Right renal pelvis (tissue), 4 donors: ENCODE data around the gene ALAD. TPM values are rescaled to one million over a fixed set of nuclear protein-coding genes. Genes with fewer than 3 reads are reported as not detected.
"Not testable (repeated sequence)": the region's sequence is repeated elsewhere in the genome, so short reads cannot be mapped to it uniquely, and the experiment has no call there.

ENCODE experiments used
- DNase-seq, 4 donors: peaks; one replicate each; pipeline ENCODE4 v3.0.0-alpha.2; 2013; ENCODE audit warnings: low read depth in 4 of 4, low spot score in 3 of 4, missing footprints in 1 of 4
- polyA plus RNA-seq, 4 donors: library from polyadenylated mRNA; unstranded; fragments of 120-200 nt; gene quantifications; one replicate each; pipeline ENCODE4 v1.2.1, GENCODE V29; 2013; ENCODE audit not compliant: insufficient read length in 4 of 4

The ALAD gene
- polyA plus RNA-seq, 4 donors: 41.6 to 46.7 (median 43.5) TPM

DNA sequence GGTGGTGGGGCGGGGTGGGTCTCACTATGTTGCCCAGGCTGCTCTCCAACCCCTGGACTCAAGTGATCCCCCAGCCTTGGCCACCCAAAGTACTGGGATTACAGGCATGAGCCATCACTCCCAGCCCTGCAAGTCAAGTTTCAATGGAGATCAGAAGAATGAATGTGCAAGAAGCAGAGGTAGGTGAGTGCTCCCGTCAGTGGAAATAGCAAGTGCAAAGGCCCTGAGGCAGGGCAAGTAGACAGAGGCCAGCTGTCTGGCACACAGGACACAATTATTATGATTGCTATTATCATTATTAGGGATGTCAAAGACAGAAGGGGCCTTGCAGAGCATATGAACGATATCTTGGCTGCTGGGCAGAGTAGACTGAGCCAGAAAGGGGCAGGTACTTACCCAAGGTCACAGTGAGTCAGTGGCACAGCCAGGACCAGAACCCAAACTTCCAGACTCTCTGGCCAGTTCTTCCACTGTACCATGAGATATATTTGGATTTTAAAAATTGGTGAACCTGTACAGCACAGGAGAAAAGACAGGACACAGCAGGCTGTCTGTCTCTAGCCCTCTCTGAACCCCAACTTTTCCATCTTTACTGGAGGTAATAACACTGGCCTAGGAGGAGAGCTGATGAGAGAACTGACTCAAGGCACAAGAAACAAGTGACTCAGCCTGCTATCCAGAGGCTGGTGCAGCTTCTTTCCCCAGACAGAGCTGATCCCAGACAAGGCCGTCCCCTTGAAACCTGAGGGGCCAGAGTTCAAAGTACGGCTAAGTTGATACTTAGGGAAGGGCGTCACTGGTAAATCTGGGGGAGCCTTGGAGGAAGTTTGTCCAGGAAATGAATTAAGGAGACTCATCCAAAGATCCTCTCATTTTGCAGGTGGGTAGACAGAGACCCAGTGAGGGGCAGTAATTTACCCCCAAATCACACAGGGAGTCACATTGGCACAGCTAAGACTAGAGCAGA lies 25.7 kb downstream of the ALAD start:
- no peak for DNase-seq

- no peak for DNase-seq
Observed at GRCh38 chr9:113373676-113374392, 27.2 kb downstream of the ALAD start.

- DNase-seq: no peak
Observed at GRCh38 chr9:113373256-113373655, 27.8 kb downstream of the ALAD start.

- DNase-seq: no peak
Observed at GRCh38 chr9:113372059-113372458, 29.0 kb downstream of the ALAD start.

- DNase-seq: no peak
Observed at GRCh38 chr9:113370806-113371325, 30.2 kb downstream of the ALAD start.

GRCh38 chr9:113369855-113370140 lies 31.3 kb downstream of the ALAD start:
- no peak for DNase-seq

- DNase-seq: no peak
Observed at GRCh38 chr9:113368982-113369854, 31.9 kb downstream of the ALAD start.

GRCh38 chr9:113368348-113368981 lies 32.6 kb downstream of the ALAD start:
- DNase-seq: no peak

- not testable (repeated sequence) for DNase-seq
Observed at GRCh38 chr9:113365652-113366051, 35.4 kb downstream of the ALAD start.

GRCh38 chr9:113364951-113365350 lies 36.1 kb downstream of the ALAD start:
- DNase-seq: no peak

- no peak for DNase-seq
Observed at GRCh38 chr9:113363336-113363735, 37.7 kb downstream of the ALAD start.

DNA sequence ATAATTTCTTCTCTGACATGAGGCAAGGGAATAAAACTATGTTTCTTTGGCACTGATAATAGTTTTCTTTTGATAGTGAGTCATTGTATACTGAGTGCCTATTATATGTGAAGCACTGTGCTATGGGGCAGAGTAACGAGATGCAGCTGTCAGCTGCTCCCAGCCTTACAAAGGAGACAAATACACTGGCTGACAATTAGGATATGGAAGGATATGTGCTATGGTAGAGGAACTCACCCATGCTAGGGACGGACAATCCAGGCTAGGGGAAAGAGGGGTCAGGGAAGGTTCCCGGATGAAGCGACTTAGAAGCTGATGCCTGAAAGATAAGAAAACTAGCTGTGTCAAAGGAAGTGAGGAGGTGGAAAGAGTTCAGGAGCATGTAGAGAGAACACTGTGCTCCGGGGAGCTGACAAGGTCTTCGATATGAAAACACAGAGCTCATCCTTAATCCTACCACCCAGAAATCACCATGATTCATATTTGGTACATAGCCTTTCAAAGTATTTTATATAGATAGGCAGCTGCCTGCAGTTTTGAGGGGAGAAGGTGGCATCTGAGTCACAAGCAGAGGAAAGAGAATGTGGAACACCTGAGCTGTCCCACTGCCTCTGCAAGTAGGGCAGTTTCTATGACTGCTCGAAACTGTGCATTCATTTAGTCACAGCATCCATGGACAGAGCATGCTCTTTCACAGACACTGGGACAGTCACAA lies 39.6 kb downstream of the ALAD start:
- DNase-seq: no peak

DNA sequence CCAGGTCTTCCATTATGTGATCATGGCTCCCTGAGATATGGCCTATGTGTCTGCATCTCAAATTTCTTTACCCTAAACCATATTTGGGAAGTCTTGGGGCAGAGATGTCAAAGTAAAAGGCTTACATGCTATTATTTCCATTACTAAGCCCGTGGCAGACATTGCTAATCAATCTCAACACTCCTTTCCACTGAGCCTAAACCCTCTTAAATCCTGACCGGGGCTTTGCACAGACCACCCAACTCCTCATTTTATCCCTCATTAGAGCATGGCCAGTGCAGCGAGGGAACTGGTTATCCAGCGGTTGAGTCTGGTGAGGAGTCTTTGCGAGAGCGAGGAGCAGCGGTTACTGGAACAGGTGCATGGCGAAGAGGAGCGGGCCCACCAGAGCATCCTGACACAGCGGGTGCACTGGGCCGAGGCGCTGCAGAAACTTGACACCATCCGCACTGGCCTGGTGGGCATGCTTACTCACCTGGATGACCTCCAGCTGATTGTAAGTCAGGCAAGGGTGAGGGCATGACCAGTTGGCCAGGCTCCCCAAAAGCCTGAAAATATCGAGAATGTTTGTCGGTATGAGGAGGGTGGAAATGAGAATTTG lies 40.7 kb downstream of the ALAD start:
- DNase-seq: no peak

DNA sequence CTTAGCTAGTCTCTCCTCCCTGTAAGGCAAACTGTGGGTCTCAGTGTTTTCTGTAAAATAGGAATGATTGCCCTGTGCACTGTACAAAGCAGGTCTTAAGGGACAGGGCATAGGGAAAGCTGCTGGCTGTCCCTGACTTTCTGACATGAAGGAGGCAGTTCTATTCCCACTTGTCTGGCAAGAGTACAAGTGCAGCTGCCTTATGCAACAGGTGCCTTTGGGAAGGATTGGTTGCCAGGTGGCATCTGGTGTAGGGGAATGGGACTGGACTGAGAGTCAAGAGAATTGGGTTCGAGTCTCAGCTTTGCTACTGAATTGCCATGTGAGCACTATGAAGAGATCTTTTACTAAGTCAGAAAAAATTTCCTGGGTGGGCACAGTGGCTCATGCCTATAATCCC lies 41.7 kb downstream of the ALAD start:
- DNase-seq: no peak

DNA sequence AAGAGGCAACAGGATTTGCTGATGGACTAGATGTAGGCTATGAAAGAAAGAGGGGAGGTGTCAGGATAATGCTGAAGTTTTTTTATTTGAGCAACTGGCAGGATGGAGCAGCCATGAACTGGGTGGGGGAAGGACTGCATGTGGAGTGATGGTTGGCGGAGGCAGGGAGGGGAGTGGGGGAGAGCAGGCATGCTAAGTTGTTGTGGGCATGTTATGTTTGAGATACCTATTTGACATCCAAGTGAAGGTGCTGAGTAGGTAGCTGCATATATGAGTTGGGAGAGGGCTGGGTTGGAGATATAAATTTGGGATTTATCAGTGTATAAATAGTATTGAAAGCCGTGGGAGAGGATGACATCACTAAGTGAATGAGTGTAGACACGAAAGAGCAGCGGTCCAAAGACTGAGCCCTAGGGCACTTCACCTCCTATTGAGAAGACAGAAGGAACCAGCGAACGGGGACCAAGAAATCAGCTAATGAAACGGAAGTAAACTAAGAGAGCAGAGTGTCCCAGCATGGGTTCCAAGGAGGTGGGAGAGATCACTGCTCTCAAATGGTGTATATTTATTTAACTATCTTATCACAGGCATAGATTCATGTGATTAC lies 44.3 kb downstream of the ALAD start:
- DNase-seq: no peak

- no peak for DNase-seq
Observed at GRCh38 chr9:113355040-113355596, 46.0 kb downstream of the ALAD start.

DNA sequence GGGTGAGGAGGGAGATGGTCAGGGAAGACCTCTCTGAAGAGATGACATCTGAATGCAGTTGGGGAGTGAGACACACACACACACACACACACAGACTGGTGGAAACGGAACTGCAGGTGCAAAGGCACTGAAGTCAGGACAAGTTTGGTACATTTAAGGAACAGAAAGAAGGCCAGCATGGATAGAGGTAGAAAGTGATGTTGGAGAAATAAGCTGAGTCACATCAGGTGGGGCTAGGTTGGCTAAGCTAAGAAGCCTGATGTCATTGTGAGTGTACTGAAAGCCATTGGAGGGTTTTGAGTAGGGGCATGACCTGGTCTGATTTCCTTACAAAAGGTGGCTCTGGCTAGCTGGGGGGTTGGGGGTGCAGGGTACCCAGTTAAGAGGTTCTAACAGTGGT lies 48.7 kb downstream of the ALAD start:
- DNase-seq: no peak

DNA sequence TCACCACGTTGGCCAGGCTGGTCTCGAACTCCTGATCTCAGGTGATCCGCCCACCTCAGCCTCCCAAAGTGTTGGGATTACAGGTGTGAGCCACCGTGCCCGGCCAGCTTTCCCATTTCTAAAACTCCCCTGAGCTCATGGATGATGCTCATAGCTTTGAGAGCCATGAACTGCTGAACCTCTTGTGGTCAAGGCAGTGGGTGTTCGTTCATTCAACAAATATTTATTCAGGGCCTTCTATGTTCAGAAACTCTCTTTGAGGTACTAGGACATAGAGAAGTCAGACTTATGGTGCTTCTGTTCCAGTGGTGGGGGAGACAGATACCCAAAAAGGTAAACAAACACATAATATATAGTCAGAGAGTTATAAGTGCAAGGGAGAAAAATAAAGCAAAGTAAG lies 49.1 kb downstream of the ALAD start:
- no peak for DNase-seq

DNA sequence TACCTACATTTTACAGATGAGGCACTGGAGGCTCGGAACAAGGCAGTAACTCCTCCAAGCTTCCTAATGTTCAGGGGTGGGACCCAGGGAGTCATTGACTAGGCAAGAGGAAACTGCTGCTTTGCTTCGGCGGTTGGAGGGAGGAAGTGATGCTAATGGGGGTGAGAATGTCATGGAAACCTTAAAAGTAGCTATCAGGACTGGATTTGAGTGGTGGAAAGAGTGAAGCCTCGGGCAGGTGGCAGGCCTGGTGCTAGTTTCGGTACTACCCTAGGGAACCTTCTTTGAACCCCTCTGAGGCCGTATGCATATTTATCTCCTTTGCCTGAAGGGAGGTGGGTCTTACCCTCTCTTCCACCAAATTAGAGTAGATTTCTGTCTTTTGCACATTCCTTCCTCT lies 50.1 kb downstream of the ALAD start:
- no peak for DNase-seq
